GM10266 (cell line): ENCODE results near the gene SESN1.

Experiments
- DNase-seq: peaks from one replicate; pipeline ENCODE4 v3.0.0; 2012; ENCODE audit errors: extremely low spot score
- CTCF ChIP-seq: IDR thresholded peaks from 2 replicates; pipeline ENCODE4 v1.5.1; 2012; ENCODE audit warnings: mild to moderate bottlenecking, low read depth; ENCODE audit not compliant: control insufficient read depth, insufficient read depth; ENCODE audit errors: missing control alignments

Gene SESN1

GRCh38 chr6:109025639-109026038 lies 69.0 kb downstream of the SESN1 start:
- no peak for DNase-seq
- no peak for TF ChIP-seq CTCF

- no peak for TF ChIP-seq CTCF
- no peak for DNase-seq
Observed at GRCh38 chr6:109024784-109025183, 69.9 kb downstream of the SESN1 start.

- TF ChIP-seq CTCF: no peak
- DNase-seq: no peak
Observed at GRCh38 chr6:109024368-109024767, 70.3 kb downstream of the SESN1 start.

- TF ChIP-seq CTCF: no peak
- no peak for DNase-seq
Observed at GRCh38 chr6:109023356-109023925, 71.2 kb downstream of the SESN1 start.

GRCh38 chr6:109021870-109022269 lies 72.8 kb downstream of the SESN1 start:
- no peak for TF ChIP-seq CTCF
- DNase-seq: no peak

GRCh38 chr6:109019911-109020310 lies 74.7 kb downstream of the SESN1 start:
- no peak for DNase-seq
- TF ChIP-seq CTCF: no peak

GRCh38 chr6:109015176-109015575 lies 79.5 kb downstream of the SESN1 start:
- DNase-seq: no peak
- TF ChIP-seq CTCF: no peak
